Stimulated activated CD8-positive, alpha-beta memory T cell treated with anti-CD3 and anti-CD28 coated beads, Interleukin-2, amount 100 ng/mL, for 1 hour (primary cell): Measurements from ENCODE around the gene INHBA.

Experiments used
- DNase-seq, 2 donors: peaks; one replicate each; pipeline ENCODE4 v3.0.0-alpha.2; 2020; ENCODE audit warnings: low read depth in 2 of 2

Gene INHBA

DNA sequence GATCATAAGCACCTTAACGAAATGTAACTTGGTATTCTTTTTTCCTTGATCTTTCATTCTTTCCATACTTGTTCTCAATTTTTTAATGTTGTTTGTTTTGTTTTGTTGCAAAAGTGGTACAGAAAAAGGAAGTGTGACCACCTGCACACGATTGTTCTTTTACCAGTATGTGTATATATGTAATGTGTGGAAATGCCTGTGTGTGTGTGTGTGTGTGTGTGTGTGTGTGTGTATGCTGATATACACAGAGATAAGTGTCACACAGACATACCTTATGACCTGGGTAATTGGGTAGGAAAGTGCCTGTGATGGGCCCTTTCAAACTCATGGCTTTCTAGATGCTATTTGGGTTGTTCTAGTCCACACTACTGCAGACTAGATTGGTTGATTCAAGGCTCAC is 14.0 kb downstream of the INHBA start:
- no peak for DNase-seq

DNA sequence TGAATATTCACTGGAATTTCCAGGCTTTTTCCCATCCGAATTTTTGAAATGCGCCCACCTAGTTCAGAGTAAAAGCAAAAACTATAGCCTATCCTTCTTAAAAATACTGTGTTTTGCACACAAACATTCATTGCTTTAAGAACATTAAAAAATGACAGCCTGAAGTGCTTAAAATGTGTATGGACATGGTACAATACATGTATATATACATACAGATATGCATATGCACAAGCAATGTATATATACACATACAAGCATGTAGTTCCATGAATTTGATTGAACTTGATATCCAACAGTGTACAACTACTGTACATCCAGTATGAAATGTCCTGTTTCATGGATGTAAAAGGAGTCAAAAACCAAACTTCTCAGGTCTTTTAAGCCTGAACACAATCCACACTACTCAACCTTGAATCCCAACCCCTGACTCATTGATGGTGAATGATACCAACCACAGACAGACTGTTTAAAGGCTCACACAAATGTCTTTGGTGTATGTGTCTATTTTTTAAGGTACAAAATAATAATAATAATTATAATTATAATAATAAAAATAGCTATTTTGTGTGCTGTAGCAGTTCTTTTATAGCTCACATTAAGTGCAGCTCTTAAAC is 14.8 kb downstream of the INHBA start:
- no peak for DNase-seq

DNA sequence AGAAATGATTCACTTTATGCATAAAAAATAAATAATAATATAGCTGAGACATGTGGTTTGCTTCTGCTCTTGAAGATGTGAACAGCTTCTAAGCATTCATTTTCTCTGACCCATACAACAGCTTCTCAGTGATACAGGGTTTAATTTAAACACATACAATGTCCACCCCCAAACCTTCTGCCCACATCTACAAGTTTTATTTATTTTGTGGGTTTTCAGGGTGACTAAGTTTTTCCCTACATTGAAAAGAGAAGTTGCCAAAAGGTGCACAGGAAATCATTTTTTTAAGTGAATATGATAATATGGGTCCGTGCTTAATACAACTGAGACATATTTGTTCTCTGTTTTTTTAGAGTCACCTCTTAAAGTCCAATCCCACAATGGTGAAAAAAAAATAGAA is 17.2 kb downstream of the INHBA start:
- no peak for DNase-seq

DNA sequence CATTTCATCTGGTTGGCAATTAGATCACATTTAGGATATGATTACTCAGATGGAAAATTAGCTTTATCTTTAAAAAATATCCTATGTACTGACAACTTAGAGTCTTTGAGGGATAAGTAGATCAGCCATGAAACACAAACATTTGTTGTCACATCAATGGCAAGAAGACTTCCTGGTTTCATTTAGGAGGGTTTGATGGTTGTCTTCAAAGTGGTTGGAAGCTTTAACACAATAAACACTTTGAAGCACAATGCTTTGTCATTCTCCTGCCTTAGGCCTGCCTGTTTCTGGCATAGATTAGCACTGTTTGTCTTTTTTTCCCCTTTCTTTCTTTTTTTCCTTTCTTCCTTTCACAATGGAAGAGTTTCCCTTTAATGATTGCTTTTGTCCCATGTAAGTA is 20.5 kb downstream of the INHBA start:
- DNase-seq = no peak

DNA sequence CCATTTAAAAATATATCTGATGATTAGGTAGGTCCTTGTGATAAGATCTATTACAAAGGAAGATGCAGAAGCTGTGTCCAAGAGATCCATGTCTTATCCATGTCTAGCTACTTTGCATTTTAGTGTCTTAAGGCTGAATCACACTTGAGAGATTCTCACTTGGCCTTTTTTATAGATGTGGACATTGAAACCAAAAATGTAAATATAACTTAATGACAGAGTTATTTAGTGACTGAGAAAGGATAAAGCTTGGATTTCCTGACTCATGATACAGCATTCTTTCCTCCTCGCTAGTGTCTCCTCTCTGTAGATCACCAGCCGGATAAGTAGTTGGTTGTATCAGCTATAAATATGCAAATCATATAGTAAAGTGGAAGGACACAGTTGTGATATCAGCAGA is 23.3 kb downstream of the INHBA start:
- no peak for DNase-seq

DNA sequence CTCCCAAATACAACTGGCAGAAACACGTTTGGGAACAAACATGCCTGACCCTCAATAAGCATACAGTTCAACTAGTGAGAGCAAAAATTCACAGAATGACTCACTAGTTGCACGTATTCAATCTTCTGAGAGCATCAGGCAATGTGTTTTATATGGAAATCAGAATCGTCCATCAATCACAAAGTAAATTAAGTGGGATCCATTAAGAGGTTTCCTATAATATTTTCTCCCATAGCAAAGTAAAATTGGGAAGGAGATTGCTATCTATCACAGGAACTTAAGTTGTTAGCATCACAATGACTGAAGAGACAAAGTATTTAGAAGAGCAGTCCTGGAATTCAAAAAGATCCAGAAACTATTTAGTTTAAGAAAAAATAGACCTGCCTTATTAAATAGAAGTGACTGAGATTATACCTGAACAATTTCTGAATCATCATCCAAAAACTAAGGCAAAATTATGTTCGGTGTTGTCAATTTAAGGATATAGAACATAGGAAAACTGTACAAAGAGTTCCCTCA is 28.3 kb downstream of the INHBA start:
- DNase-seq = no peak

DNA sequence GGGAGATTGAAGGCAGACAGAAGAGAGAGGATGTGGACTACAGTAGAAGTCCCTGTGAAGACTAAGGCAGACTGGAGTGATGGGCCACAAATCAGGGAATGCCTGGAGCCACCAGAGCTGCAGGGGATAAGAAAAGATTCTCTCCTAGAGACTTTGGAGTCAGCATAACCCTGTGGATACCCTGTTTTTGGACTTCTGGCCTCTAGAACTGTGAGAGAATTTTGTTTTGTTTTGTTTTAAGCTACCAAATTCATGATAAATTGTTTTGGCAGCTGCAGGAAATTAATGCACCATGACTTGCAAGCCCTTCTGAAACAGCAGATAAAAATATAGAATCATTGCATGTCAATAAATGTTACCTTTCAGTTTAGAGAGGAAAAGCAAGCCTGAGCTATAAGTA is 41.3 kb downstream of the INHBA start:
- no peak for DNase-seq

DNA sequence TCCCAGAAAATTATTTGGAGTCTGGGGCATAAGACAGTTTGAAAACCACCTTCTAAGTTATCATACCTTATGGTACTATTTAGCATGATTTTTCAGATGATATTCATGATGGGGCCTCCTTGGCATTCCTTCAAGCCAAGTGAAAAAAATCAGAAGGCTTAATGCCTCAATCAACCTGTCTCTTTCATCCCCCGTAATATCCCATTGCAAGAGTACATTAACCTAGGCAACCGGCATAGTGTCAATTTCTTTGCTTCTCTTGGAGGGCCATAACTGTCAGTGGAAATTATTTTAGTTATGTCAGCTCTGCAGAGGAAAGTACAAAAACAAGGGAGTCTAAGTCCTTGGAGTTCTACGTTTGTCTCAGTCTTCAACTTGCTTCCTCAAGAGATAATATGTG is 43.4 kb downstream of the INHBA start:
- no peak for DNase-seq

DNA sequence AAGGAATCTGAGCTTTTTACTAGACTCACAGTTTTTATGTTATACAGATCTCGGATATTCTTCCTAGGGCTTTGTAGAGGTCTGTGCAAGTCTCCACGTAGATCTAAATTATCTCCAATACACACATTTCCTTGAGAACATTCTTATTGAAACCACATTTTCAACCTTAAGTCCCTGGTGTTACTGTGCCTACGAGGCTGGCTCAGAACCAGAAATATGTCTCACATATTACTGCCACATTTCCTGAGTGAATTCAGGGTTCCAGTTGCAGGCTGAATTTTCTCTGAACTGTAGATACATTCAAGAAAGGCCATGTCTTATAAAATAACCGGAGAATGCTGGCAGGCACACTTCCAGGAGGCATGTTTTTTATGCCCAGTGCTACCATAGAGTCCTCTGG is 46.5 kb downstream of the INHBA start:
- DNase-seq = no peak

DNA sequence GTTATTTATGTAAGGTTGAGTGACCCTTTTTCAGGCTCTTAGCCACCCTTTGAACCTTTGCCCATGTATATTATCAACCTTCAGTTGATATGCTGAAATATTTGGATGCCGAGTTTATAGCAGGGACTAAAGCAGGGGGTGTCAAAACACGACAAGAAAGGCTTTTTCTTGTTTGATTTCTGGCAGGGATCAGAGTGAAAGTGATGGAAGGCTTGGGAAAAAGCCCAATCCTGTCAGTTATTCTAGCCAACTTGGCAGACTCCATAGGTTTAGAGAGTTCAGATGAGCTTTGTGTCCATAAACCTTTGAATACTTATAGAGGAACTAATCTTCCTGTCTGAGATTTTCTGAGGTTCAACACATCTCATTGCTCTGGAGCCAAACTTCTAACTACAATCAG is 47.5 kb downstream of the INHBA start:
- DNase-seq = no peak

DNA sequence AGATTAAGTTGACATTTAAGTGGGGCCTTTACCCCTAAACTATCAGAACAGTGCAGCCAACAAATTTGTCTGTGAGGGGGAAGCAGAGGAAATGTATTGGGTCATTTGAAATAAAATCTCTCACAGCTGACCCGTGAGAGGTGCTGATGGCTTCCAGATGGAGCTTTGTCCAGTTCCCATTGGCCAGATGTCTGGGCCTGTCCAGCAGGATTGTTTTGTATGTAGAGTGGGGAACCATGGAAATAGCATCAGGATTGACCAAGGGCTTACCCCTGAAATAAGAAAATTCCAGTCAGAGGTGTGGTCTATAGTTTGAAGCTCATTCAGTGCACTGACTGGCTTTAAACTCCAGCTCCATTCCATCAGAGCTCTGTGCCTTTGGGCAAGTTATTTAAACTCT is 50.6 kb downstream of the INHBA start:
- DNase-seq = no peak

DNA sequence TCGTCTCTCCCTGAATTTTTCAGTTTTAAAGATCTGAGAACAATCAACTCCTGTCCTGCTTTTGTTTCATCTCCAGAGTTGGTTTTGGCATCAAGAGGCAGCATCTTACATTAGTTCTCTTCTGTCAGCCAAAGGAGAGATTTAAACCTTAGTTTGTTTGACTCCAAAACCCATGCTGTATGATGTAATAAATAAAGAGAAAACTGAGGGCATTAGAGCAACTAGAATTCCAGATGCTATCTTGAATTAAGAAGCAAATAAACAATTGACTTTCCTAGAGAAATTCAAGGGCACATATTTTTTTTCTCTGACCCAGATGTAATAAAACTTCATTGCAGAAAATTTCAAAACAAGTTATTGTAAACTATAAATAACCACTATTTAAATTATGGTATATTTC is 54.4 kb downstream of the INHBA start:
- no peak for DNase-seq

DNA sequence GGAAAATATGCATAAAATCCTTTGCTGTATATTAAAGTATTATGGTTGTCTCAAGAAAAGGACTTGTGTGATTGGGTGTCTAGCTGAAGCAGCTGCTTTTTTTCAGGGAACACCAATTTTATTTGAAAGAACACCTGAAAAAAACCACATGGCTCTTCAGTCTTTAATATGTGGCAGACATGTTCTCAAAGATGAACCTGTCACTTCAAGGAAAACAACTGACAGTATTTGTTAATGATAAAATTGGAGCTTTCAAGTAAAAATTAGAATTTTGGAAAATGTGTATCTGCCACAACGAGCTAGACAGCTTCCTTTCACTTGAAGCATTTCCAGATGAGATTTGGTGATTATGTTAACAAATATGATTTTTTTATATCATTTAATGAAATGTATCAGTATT is 59.3 kb downstream of the INHBA start:
- no peak for DNase-seq

DNA sequence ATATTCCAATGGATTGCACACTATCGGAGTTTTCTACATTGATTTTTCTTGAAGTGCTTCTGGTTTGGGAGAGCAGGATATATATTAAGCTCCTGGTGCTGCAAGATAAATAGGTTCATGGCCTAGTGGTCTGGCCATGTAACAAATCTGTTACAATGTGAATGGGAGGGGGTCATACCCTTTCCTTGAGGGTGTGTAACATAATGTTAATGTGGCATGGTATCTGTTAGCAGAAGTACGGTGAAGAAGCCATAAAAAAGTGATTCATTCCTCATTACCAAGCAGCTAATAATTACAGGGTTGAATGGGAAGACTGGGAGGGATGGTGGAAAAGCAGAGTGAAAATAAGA is 61.2 kb downstream of the INHBA start:
- no peak for DNase-seq

DNA sequence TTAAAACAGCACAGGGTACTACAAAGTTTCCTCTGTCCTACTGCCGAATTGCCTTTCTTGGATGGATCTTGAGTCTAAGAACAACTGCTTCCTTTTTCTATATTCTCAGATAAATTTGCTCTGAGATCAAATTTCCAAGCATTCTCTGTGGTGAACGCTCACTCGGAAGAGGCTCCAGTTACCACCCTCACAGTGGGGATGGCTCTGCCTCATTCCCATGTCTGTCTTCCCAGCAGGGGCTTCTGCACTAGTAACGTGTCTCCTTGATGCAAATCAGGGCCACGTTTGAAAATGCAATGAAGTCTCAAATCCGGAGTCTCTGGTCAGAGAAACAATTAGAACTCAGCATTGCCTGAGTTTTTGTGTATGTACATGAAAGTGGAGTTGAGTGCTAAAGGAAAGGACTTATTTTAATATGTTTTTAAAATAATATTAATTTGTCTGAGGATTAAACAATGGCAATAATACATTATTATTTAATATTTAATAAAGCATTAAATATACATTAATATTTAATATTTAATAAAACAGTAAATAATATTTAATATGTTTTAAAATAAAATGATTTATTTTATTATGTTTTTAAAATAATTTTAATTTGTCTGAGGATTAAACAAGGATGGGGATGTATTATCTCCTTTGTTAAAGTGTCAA is 61.8 kb downstream of the INHBA start:
- no peak for DNase-seq

DNA sequence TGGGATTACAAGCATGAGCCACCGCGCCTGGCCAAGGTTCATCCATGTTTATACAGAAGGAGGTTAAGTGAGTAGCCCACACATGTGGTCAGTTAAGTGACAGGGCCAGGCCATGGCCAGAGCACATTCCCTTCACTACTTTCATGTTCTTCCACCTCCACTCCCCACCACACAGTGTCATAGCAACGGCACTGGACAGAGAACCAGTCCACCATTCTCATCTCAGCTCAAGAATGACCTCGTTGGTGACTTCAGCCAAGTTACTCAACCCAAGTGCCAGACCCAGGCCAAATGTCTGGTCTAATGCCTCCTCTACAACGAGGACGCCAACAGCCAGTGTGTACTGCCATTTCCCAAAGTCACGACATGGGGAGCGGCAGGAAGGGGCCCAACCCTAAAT is 62.4 kb downstream of the INHBA start:
- DNase-seq = no peak

DNA sequence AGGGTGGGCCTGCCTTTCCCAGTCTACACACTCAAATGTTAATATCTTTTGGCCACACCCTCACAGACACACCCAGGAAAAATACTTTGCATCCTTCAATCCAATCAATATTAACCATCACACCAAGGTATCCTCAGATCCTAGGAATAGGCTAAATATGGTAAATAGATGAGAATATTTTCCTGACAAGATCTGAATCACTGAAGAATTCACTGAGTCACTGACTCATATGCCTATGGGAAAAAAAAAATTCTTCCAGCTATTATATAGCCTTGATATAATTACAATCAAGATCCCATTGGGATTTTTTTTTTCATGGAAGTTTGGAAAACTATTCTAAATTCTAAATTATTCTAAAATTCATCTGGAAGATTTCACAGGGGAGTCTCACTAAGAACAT is 65.8 kb downstream of the INHBA start:
- DNase-seq = no peak
